ENCODE data around the gene OOEP.
"Not testable (repeated sequence)": the region's sequence is repeated elsewhere in the genome, so short reads cannot be mapped to it uniquely, and the experiment has no call there.

The OOEP gene

GRCh38 chr6:73369563-73369962, at the start of gene OOEP:
Gene OOEP (minus strand): TSS chr6:73369897. CDS start chr6:73369792, 105 bp downstream.
- Histone ChIP-seq H3K4me3 (ENCODE audit: low read length in 2 of 2) (no peak within 1 kb of the TSS), H3K4me1 (ENCODE audit: control insufficient read depth in 2 of 2, insufficient read depth in 2 of 2, low read length in 2 of 2) (no peaks in the 10 kb centered on the region), H3K27ac (ENCODE audit: low read depth in 2 of 2, low read length in 2 of 2) (no peak within 1 kb of the TSS), H3K27me3 (ENCODE audit: control insufficient read depth in 2 of 2, insufficient read depth in 2 of 2, low read length in 2 of 2) (no peaks in the 10 kb centered on the region), H3K9ac (ENCODE audit: low read depth in 1 of 2, low read length in 2 of 2) (no peak within 1 kb of the TSS), H3K36me3 (ENCODE audit: control insufficient read depth in 2 of 2, insufficient read depth in 2 of 2, low read length in 2 of 2) (no peaks in the 10 kb centered on the region), H3K9me3 (ENCODE audit: control insufficient read depth in 2 of 2, low read length in 2 of 2) (peaks cover 0 to 5% of the 10 kb centered on the region in 2 donors)

- Histone ChIP-seq H3K4me1 (ENCODE audit: control insufficient read depth in 2 of 2, insufficient read depth in 2 of 2, low read length in 2 of 2) (no peaks in the 10 kb centered on the region), H3K36me3 (ENCODE audit: control insufficient read depth in 2 of 2, insufficient read depth in 2 of 2, low read length in 2 of 2) (peaks cover 0 to 6% of the 10 kb centered on the region in 2 donors), H3K27ac (ENCODE audit: low read depth in 2 of 2, low read length in 2 of 2) (no peak overlapping the region), H3K27me3 (ENCODE audit: control insufficient read depth in 2 of 2, insufficient read depth in 2 of 2, low read length in 2 of 2) (no peaks in the 10 kb centered on the region), H3K4me3 (ENCODE audit: low read length in 2 of 2) (no peak overlapping the region), H3K9me3 (ENCODE audit: control insufficient read depth in 2 of 2, low read length in 2 of 2) (no peaks in the 10 kb centered on the region), H3K9ac (ENCODE audit: low read depth in 1 of 2, low read length in 2 of 2) (no peak overlapping the region)
These were observed 48.5 kb upstream of the OOEP start for GRCh38 chr6:73418081-73418741.

- Histone ChIP-seq H3K4me1 (ENCODE audit: control insufficient read depth in 2 of 2, insufficient read depth in 2 of 2, low read length in 2 of 2) (no peaks in the 10 kb centered on the region), H3K27me3 (ENCODE audit: control insufficient read depth in 2 of 2, insufficient read depth in 2 of 2, low read length in 2 of 2) (no peaks in the 10 kb centered on the region), H3K27ac (ENCODE audit: low read depth in 2 of 2, low read length in 2 of 2) (no peak overlapping the region), H3K36me3 (ENCODE audit: control insufficient read depth in 2 of 2, insufficient read depth in 2 of 2, low read length in 2 of 2) (no peaks in the 10 kb centered on the region), H3K4me3 (ENCODE audit: low read length in 2 of 2) (no peak overlapping the region), H3K9ac (ENCODE audit: low read depth in 1 of 2, low read length in 2 of 2) (no peak overlapping the region), H3K9me3 (ENCODE audit: control insufficient read depth in 2 of 2, low read length in 2 of 2) (no peaks in the 10 kb centered on the region)
These were observed 43.4 kb upstream of the OOEP start for GRCh38 chr6:73413102-73413501.

DNA sequence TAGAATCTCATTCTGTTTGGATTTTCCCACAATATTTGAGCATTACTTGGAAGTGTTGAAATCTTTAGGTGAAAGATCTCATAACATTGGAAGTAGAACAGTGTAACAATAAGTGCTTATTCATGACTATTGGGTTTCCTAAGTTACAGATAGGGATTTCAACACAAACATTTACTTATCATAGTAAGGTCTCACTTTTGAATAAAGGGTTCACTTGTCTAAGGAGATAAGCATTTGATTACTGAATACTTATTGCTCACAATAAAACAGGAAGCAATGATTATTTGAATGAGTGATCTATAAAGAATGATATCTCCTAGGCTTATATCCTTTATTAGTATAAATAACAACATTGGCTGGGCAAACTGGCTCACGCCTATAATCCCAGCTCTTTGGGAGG, 39.7 kb upstream of the OOEP start:
- H3K27ac ChIP-seq (ENCODE audit: low read depth in 2 of 2, low read length in 2 of 2) = no peak overlapping the region
- no peak overlapping the region for H3K4me3 ChIP-seq (ENCODE audit: low read length in 2 of 2)
- no peaks in the 10 kb centered on the region for H3K27me3 ChIP-seq (ENCODE audit: control insufficient read depth in 2 of 2, insufficient read depth in 2 of 2, low read length in 2 of 2)
- H3K4me1 ChIP-seq (ENCODE audit: control insufficient read depth in 2 of 2, insufficient read depth in 2 of 2, low read length in 2 of 2) = no peaks in the 10 kb centered on the region
- no peak overlapping the region for H3K9ac ChIP-seq (ENCODE audit: low read depth in 1 of 2, low read length in 2 of 2)
- no peaks in the 10 kb centered on the region for H3K9me3 ChIP-seq (ENCODE audit: control insufficient read depth in 2 of 2, low read length in 2 of 2)
- no peaks in the 10 kb centered on the region for H3K36me3 ChIP-seq (ENCODE audit: control insufficient read depth in 2 of 2, insufficient read depth in 2 of 2, low read length in 2 of 2)

DNA sequence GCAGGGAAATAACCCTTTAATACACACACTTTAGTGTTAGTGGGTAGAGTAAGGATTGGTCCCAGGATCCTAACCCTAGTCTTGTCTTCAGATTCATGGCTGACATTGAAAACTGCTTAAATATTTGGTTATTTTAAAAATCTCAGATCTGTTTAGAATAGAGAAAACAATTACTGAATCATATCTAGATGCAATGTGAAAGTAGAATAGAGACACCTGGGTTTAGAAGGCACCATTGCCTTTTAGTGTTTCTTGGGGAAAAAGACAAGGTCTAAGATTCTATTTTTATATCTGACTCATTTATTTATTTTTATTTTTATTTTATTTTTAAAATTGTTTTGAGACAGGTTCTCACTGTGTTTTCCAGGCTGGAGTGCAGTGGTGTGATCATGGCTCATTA, 31.0 kb upstream of the OOEP start:
- H3K27me3 ChIP-seq (ENCODE audit: control insufficient read depth in 2 of 2, insufficient read depth in 2 of 2, low read length in 2 of 2) = no peaks in the 10 kb centered on the region
- H3K4me3 ChIP-seq (ENCODE audit: low read length in 2 of 2) = no peak overlapping the region
- no peaks in the 10 kb centered on the region for H3K4me1 ChIP-seq (ENCODE audit: control insufficient read depth in 2 of 2, insufficient read depth in 2 of 2, low read length in 2 of 2)
- H3K27ac ChIP-seq (ENCODE audit: low read depth in 2 of 2, low read length in 2 of 2) = no peak overlapping the region
- no peaks in the 10 kb centered on the region for H3K36me3 ChIP-seq (ENCODE audit: control insufficient read depth in 2 of 2, insufficient read depth in 2 of 2, low read length in 2 of 2)
- no peak overlapping the region for H3K9ac ChIP-seq (ENCODE audit: low read depth in 1 of 2, low read length in 2 of 2)
- H3K9me3 ChIP-seq (ENCODE audit: control insufficient read depth in 2 of 2, low read length in 2 of 2) = no peaks in the 10 kb centered on the region

- H3K4me1 ChIP-seq (ENCODE audit: control insufficient read depth in 2 of 2, insufficient read depth in 2 of 2, low read length in 2 of 2) = no peaks in the 10 kb centered on the region
- no peaks in the 10 kb centered on the region for H3K9me3 ChIP-seq (ENCODE audit: control insufficient read depth in 2 of 2, low read length in 2 of 2)
- H3K4me3 ChIP-seq (ENCODE audit: low read length in 2 of 2) = no peak overlapping the region
- H3K9ac ChIP-seq (ENCODE audit: low read depth in 1 of 2, low read length in 2 of 2) = no peak overlapping the region
- no peaks in the 10 kb centered on the region for H3K27me3 ChIP-seq (ENCODE audit: control insufficient read depth in 2 of 2, insufficient read depth in 2 of 2, low read length in 2 of 2)
- H3K27ac ChIP-seq (ENCODE audit: low read depth in 2 of 2, low read length in 2 of 2) = no peak overlapping the region
- no peaks in the 10 kb centered on the region for H3K36me3 ChIP-seq (ENCODE audit: control insufficient read depth in 2 of 2, insufficient read depth in 2 of 2, low read length in 2 of 2)
These were observed 26.2 kb upstream of the OOEP start for GRCh38 chr6:73395875-73396274.

DNA sequence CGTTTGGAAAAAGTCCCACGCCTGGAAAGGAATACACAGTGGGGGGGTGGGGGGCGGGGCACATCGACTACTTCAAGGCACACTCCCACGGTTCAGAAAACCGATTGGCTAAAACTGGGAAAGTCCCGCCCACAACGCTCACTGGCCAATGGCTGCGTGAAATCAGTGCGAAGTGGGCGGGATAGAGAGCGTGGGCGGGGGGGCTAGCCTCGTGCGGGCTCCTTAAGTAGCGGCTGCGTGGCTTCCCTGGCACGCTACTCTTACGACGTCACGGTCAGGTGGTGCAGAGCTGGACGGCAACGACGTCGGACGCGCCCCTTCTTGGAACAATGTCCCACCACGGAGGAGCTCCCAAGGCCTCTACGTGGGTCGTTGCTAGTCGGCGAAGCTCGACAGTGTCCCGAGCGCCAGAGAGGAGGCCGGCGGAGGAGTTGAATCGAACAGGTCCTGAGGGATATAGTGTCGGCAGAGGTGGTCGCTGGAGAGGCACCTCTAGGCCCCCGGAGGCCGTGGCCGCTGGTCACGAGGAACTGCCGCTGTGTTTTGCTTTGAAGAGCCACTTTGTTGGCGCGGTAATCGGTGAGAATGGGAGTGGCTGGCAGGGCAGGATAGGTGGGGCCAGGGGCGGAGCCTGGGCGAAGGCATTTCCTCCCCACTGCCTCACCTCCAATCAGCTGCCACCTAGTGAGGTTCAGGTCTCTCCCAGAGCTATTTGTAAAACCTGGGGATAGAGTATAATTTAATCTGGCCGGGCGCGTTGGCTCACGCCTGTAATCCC, 25.1 kb upstream of the OOEP start, which contains the start of gene DDX43:
Gene DDX43, plus strand, starts transcription at position 252 of the 778 bp plus-strand sequence. Its CDS starts 78 bp downstream, at position 330.
- H3K4me1 ChIP-seq (ENCODE audit: control insufficient read depth in 2 of 2, insufficient read depth in 2 of 2, low read length in 2 of 2) = no peaks in the 10 kb centered on the region
- H3K36me3 ChIP-seq (ENCODE audit: control insufficient read depth in 2 of 2, insufficient read depth in 2 of 2, low read length in 2 of 2) = no peaks in the 10 kb centered on the region
- no peaks in the 10 kb centered on the region for H3K27me3 ChIP-seq (ENCODE audit: control insufficient read depth in 2 of 2, insufficient read depth in 2 of 2, low read length in 2 of 2)
- peak within 1 kb of the TSS in 1 of 2 donors; percentile 38 for H3K9ac ChIP-seq (ENCODE audit: low read depth in 1 of 2, low read length in 2 of 2)
- H3K27ac ChIP-seq (ENCODE audit: low read depth in 2 of 2, low read length in 2 of 2) = peak within 1 kb of the TSS in 1 of 2 donors; percentile 72
- peak within 1 kb of the TSS in 1 of 2 donors; percentile 48 for H3K4me3 ChIP-seq (ENCODE audit: low read length in 2 of 2)
- no peaks in the 10 kb centered on the region for H3K9me3 ChIP-seq (ENCODE audit: control insufficient read depth in 2 of 2, low read length in 2 of 2)

GRCh38 chr6:73393278-73393677, 23.6 kb upstream of the OOEP start:
- H3K27me3 ChIP-seq (ENCODE audit: control insufficient read depth in 2 of 2, insufficient read depth in 2 of 2, low read length in 2 of 2) = no peaks in the 10 kb centered on the region
- no peak overlapping the region for H3K4me3 ChIP-seq (ENCODE audit: low read length in 2 of 2)
- no peaks in the 10 kb centered on the region for H3K9me3 ChIP-seq (ENCODE audit: control insufficient read depth in 2 of 2, low read length in 2 of 2)
- no peak overlapping the region for H3K9ac ChIP-seq (ENCODE audit: low read depth in 1 of 2, low read length in 2 of 2)
- no peak overlapping the region for H3K27ac ChIP-seq (ENCODE audit: low read depth in 2 of 2, low read length in 2 of 2)
- H3K4me1 ChIP-seq (ENCODE audit: control insufficient read depth in 2 of 2, insufficient read depth in 2 of 2, low read length in 2 of 2) = no peaks in the 10 kb centered on the region
- H3K36me3 ChIP-seq (ENCODE audit: control insufficient read depth in 2 of 2, insufficient read depth in 2 of 2, low read length in 2 of 2) = no peaks in the 10 kb centered on the region

DNA sequence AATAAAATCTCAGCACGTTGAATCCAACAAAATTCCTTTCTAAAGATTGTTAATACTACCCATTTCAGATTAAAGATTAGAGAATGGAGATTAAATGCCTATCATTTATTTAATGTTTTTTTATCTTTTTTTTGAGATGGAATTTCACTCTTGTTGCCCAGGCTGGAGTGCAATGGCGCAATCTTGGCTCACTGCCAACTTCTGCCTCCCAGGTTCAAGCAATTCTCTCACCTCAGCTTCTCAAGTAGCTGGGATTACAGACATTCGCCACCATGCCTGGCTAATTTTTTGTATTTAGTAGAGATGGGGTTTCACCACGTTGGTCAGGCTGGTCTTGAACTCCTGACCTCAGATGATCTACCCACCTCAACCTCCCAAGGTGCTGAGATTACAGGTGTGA, 22.5 kb upstream of the OOEP start:
- not testable (repeated sequence) for H3K4me1 ChIP-seq (ENCODE audit: control insufficient read depth in 2 of 2, insufficient read depth in 2 of 2, low read length in 2 of 2); H3K36me3 ChIP-seq (ENCODE audit: control insufficient read depth in 2 of 2, insufficient read depth in 2 of 2, low read length in 2 of 2); H3K4me3 ChIP-seq (ENCODE audit: low read length in 2 of 2); H3K27me3 ChIP-seq (ENCODE audit: control insufficient read depth in 2 of 2, insufficient read depth in 2 of 2, low read length in 2 of 2); H3K9ac ChIP-seq (ENCODE audit: low read depth in 1 of 2, low read length in 2 of 2); H3K27ac ChIP-seq (ENCODE audit: low read depth in 2 of 2, low read length in 2 of 2); H3K9me3 ChIP-seq (ENCODE audit: control insufficient read depth in 2 of 2, low read length in 2 of 2)

GRCh38 chr6:73391675-73392074, 22.0 kb upstream of the OOEP start:
- no peak overlapping the region for H3K27ac ChIP-seq (ENCODE audit: low read depth in 2 of 2, low read length in 2 of 2)
- no peaks in the 10 kb centered on the region for H3K27me3 ChIP-seq (ENCODE audit: control insufficient read depth in 2 of 2, insufficient read depth in 2 of 2, low read length in 2 of 2)
- no peaks in the 10 kb centered on the region for H3K4me1 ChIP-seq (ENCODE audit: control insufficient read depth in 2 of 2, insufficient read depth in 2 of 2, low read length in 2 of 2)
- no peak overlapping the region for H3K4me3 ChIP-seq (ENCODE audit: low read length in 2 of 2)
- no peak overlapping the region for H3K9ac ChIP-seq (ENCODE audit: low read depth in 1 of 2, low read length in 2 of 2)
- no peaks in the 10 kb centered on the region for H3K36me3 ChIP-seq (ENCODE audit: control insufficient read depth in 2 of 2, insufficient read depth in 2 of 2, low read length in 2 of 2)
- no peaks in the 10 kb centered on the region for H3K9me3 ChIP-seq (ENCODE audit: control insufficient read depth in 2 of 2, low read length in 2 of 2)
